Measurements from ENCODE around the gene HHIPL1.

Gene HHIPL1

GRCh38 chr14:99664937-99665273, 20.0 kb downstream of the HHIPL1 start:
- Histone ChIP-seq H3K4me3 (ENCODE audit: low read length) (no peak overlapping the region), H3K9ac (ENCODE audit: low read depth, low read length) (no peak overlapping the region), H3K36me3 (ENCODE audit: insufficient read depth, low read length) (no peaks in the 10 kb centered on the region), H3K9me3 (replicated peaks; ENCODE audit: low read length) (no peaks in the 10 kb centered on the region), H3K4me2 (ENCODE audit: low read length) (no peak overlapping the region), H3K27me3 (ENCODE audit: control insufficient read depth, insufficient read depth, low read length) (peaks cover 15% of the 10 kb centered on the region), H3K4me1 (ENCODE audit: control insufficient read depth, insufficient read depth, low read length) (peaks cover 12% of the 10 kb centered on the region)

- Histone ChIP-seq H3K27me3 (ENCODE audit: control insufficient read depth, insufficient read depth, low read length) (peaks cover 8% of the 10 kb centered on the region), H3K4me1 (ENCODE audit: control insufficient read depth, insufficient read depth, low read length) (no peaks in the 10 kb centered on the region), H3K36me3 (ENCODE audit: insufficient read depth, low read length) (no peaks in the 10 kb centered on the region), H3K4me2 (ENCODE audit: low read length) (no peak overlapping the region), H3K9ac (ENCODE audit: low read depth, low read length) (no peak overlapping the region), H3K4me3 (ENCODE audit: low read length) (no peak overlapping the region), H3K9me3 (replicated peaks; ENCODE audit: low read length) (no peaks in the 10 kb centered on the region)
These were observed 21.6 kb downstream of the HHIPL1 start for GRCh38 chr14:99666533-99666932.

GRCh38 chr14:99667045-99667444, 22.1 kb downstream of the HHIPL1 start:
- Histone ChIP-seq H3K9me3 (replicated peaks; ENCODE audit: low read length) (no peaks in the 10 kb centered on the region), H3K4me2 (ENCODE audit: low read length) (no peak overlapping the region), H3K27me3 (ENCODE audit: control insufficient read depth, insufficient read depth, low read length) (peaks cover 6% of the 10 kb centered on the region), H3K4me1 (ENCODE audit: control insufficient read depth, insufficient read depth, low read length) (no peaks in the 10 kb centered on the region), H3K36me3 (ENCODE audit: insufficient read depth, low read length) (no peaks in the 10 kb centered on the region), H3K9ac (ENCODE audit: low read depth, low read length) (no peak overlapping the region), H3K4me3 (ENCODE audit: low read length) (no peak overlapping the region)

- Histone ChIP-seq H3K9ac (ENCODE audit: low read depth, low read length) (no peak overlapping the region), H3K9me3 (replicated peaks; ENCODE audit: low read length) (no peaks in the 10 kb centered on the region), H3K4me2 (ENCODE audit: low read length) (no peak overlapping the region), H3K27me3 (ENCODE audit: control insufficient read depth, insufficient read depth, low read length) (peaks cover 9% of the 10 kb centered on the region), H3K4me1 (ENCODE audit: control insufficient read depth, insufficient read depth, low read length) (no peaks in the 10 kb centered on the region), H3K4me3 (ENCODE audit: low read length) (no peak overlapping the region), H3K36me3 (ENCODE audit: insufficient read depth, low read length) (no peaks in the 10 kb centered on the region)
These were observed 22.9 kb downstream of the HHIPL1 start for GRCh38 chr14:99667821-99668220.

- Histone ChIP-seq H3K9me3 (replicated peaks; ENCODE audit: low read length) (no peaks in the 10 kb centered on the region), H3K36me3 (ENCODE audit: insufficient read depth, low read length) (no peaks in the 10 kb centered on the region), H3K27me3 (ENCODE audit: control insufficient read depth, insufficient read depth, low read length) (peaks cover 9% of the 10 kb centered on the region), H3K9ac (ENCODE audit: low read depth, low read length) (no peak overlapping the region), H3K4me2 (ENCODE audit: low read length) (no peak overlapping the region), H3K4me3 (ENCODE audit: low read length) (no peak overlapping the region), H3K4me1 (ENCODE audit: control insufficient read depth, insufficient read depth, low read length) (no peaks in the 10 kb centered on the region)
These were observed 23.7 kb downstream of the HHIPL1 start for GRCh38 chr14:99668307-99669295.

- peaks cover 24% of the 10 kb centered on the region for H3K27me3 ChIP-seq (ENCODE audit: control insufficient read depth, insufficient read depth, low read length)
- no peaks in the 10 kb centered on the region for H3K9me3 ChIP-seq (replicated peaks; ENCODE audit: low read length)
- H3K9ac ChIP-seq (ENCODE audit: low read depth, low read length), result no peak overlapping the region
- H3K4me3 ChIP-seq (ENCODE audit: low read length), result no peak overlapping the region
- no peaks in the 10 kb centered on the region for H3K4me1 ChIP-seq (ENCODE audit: control insufficient read depth, insufficient read depth, low read length)
- no peaks in the 10 kb centered on the region for H3K36me3 ChIP-seq (ENCODE audit: insufficient read depth, low read length)
- H3K4me2 ChIP-seq (ENCODE audit: low read length), result no peak overlapping the region
These were observed 25.7 kb downstream of the HHIPL1 start for GRCh38 chr14:99670361-99671234.

DNA sequence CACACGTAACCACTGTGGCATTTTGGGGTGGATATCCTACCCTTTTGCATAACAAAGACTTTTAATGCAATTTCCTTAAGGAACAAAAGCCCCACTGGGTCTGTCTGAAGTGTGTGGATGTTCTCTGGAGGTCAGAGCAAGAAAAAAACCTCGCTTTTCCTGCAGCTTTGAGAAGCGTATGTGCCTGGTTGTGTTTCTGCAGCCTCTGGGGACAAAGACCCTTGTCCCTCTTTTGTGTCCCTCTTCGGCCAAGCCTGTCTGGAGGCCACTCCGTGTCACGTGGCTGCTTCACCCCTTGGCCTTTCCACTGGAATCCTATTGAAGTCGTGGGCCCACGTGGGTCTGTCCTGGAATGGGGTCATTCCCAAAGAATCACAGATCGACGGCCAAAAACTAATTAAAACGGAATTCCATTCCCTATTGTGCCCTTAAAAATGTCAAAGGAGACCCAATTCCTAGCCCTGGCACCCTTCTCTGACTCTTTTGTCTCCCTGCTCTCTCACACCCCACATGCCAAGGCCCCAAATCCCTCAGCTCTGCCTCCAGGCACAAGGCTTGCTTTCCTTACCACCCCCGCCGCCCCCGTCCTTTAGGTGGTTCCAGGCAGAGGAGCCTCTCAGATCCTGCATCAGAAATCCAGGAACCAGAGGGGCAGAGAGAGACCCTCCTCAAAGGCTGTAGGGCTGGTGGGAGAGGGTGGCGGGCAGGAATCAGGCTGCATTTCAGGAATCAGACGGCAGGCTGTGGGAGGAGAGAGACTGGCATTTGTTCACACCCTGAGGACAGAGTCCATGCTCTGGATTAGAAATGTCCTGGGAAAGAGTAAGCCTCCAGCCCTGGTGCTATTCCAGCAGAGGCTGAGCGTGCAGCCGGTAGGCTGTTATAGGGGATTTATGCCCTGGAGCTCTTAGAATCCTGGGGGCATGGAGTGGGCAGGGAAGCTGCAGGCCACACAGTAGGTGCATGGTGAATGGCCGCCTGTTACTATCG, 26.6 kb downstream of the HHIPL1 start:
- Histone ChIP-seq H3K4me3 (ENCODE audit: low read length) (no peak overlapping the region), H3K4me2 (ENCODE audit: low read length) (no peak overlapping the region), H3K9ac (ENCODE audit: low read depth, low read length) (no peak overlapping the region), H3K9me3 (replicated peaks; ENCODE audit: low read length) (no peaks in the 10 kb centered on the region), H3K4me1 (ENCODE audit: control insufficient read depth, insufficient read depth, low read length) (no peaks in the 10 kb centered on the region), H3K27me3 (ENCODE audit: control insufficient read depth, insufficient read depth, low read length) (peaks cover 33% of the 10 kb centered on the region), H3K36me3 (ENCODE audit: insufficient read depth, low read length) (no peaks in the 10 kb centered on the region)

DNA sequence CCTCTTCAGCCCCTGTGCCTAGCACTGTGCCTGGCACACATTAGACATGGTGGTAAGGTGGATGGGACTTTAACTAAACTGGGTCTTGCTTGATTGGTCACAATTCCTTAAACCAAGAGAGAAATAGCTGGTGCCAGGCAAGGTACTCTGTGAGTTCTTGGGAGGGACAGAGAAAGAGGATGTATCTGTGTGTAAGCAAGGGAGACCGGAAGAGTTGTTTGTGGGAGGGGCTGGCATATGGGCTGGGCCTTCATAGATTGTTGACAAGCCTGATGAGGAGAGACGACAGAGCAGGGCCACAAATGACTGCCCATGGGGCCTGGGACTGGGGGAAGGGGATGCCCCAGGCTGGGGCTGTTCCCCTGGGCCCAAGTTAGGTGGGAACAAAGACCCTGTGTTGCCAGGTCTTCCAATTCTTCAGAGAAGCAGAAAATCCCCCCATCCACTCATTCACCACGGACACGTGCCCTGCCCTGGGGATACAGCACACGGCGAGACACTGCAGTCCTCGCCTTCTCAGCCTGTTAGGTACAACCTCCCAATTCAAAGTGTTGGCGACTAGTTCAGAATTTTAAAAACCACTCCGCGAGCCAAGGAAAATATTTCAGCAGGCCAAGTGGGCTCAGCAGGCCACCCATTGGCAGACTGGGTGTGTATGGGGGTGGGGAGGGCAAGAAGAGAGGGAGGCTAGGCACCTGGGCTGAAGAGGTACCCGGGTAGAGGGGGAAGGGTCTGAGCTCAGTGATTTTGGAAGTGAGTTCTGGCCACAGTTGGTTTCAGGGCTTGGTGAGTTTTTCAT, 27.8 kb downstream of the HHIPL1 start:
- Histone ChIP-seq H3K36me3 (ENCODE audit: insufficient read depth, low read length) (no peaks in the 10 kb centered on the region), H3K9ac (ENCODE audit: low read depth, low read length) (no peak overlapping the region), H3K4me1 (ENCODE audit: control insufficient read depth, insufficient read depth, low read length) (peaks cover 8% of the 10 kb centered on the region), H3K27me3 (ENCODE audit: control insufficient read depth, insufficient read depth, low read length) (peaks cover 34% of the 10 kb centered on the region), H3K4me2 (ENCODE audit: low read length) (no peak overlapping the region), H3K4me3 (ENCODE audit: low read length) (no peak overlapping the region), H3K9me3 (replicated peaks; ENCODE audit: low read length) (no peaks in the 10 kb centered on the region)

GRCh38 chr14:99673305-99674063, 28.6 kb downstream of the HHIPL1 start:
- H3K9ac ChIP-seq (ENCODE audit: low read depth, low read length), result no peak overlapping the region
- peaks cover 8% of the 10 kb centered on the region for H3K4me1 ChIP-seq (ENCODE audit: control insufficient read depth, insufficient read depth, low read length)
- peaks cover 31% of the 10 kb centered on the region for H3K27me3 ChIP-seq (ENCODE audit: control insufficient read depth, insufficient read depth, low read length)
- no peaks in the 10 kb centered on the region for H3K36me3 ChIP-seq (ENCODE audit: insufficient read depth, low read length)
- H3K9me3 ChIP-seq (replicated peaks; ENCODE audit: low read length), result peaks cover 6% of the 10 kb centered on the region
- no peak overlapping the region for H3K4me3 ChIP-seq (ENCODE audit: low read length)
- H3K4me2 ChIP-seq (ENCODE audit: low read length), result no peak overlapping the region
